Activated gamma-delta T cell treated with anti-CD3 and anti-CD28 coated beads, Interleukin-2, amount 50 U/mL, for 16 hours (primary cell): ENCODE measurements around the gene GINS1.

Experiments
- DNase-seq: peaks from one replicate; pipeline ENCODE4 v3.0.0-alpha.2; 2020; ENCODE audit warnings: low read depth

GINS1 gene

GRCh38 chr20:25477014-25477882, 69.8 kb downstream of the GINS1 start:
- no peak for DNase-seq

DNA sequence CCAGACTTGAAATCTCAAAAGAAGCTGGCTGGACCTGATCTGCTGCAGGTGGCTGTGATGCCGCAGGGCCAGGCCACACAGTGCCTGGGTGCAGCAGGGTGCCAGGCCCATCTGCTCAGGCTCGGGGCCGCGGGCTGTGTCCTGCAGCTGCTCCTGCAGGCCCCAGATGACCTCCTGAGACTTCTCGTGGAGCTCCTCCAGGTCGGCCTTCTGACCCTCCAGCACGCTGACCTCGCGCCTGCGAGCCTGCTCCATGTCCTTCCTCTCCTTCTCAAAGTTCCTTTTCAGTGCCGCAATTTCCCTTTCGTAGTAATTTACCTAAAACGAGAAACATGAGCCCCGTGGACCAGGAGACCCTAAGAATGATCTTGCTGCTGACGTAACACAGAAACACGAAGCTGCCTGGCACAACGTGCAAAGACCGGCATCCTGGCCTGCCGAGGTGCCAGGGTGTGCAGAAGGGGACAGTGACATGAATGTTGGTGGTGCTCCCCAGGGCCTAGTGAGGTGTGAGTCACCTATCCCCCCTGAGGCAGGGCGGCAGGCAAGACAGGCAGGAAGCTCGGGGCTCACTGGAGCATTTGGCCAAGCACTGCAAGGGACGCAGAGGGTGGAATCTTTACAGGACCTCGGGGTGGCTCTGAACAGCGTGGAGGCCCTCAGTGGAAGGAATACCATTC, 71.6 kb downstream of the GINS1 start:
- DNase-seq, result no peak

DNA sequence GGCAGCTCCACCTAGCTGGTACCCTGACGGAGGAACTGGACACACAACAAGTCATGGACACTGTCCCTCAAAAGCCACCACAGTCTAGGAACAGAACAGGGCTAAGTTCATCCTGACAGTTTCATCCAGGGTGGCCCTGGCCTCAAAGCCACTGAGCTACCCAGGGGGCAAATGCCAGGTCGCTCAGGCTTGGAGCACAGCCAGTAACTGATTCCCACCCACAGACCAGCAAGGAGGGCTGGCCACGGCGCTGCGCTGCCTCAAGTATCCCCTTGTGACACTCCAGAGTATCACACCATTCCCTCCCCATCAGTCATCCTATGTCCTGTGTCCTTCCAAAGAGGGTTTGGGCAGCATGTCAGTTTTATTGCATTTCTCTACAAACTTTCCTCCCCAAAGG, 72.2 kb downstream of the GINS1 start:
- DNase-seq, result no peak

GRCh38 chr20:25480156-25480555, 72.7 kb downstream of the GINS1 start:
- DNase-seq, result no peak

DNA sequence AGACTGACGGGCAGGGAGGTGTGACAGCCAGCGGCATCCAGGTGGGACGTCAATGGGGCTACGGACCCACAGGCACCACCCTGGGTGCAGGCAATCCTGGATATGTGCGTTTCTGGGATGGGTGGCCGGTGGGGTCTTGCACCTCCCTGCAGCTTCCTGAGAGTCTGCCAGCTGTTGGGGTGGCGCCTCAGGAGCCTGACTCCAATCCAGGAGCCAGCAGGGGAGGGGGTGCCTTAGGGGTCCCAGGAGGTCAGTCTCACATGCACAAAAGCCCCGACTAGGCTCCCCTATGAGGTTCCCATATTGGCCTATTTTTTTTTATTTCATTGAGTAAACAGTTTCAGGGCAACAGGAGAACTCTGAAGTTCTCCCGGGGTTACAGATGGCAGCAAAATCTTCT, 73.3 kb downstream of the GINS1 start:
- DNase-seq, result no peak

DNA sequence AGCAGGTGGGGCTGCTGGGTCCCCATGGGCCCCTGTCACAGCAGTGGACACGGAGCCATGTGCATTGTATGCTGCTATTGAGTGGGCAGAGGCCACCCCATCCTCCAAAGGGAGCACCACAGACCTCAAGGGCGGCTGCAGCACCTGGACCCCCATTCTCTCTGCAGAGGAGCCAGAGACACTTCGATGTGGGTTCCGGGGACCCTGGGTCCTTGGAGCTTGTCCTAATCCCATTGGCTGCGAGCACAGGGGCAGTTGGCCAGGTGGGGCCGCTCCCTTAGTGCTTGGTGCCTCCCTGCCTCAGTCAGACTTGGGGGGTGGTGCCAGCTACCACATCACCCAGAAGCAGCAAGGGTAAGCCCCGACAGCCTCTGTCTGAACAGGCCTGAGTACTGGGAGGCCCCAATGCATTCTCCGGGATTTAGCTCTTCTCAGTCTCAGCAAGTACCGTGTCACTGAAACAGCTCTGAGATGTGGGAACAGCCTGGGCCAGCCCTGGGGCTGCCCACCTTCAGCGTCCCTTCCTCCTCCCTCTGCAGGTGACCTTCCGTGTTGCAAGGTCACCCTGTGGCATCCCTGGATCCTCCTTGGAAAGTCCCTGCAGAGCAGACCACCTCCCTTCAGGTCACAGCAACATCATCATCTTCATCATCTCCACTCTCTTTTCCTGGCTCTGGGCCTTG, 73.9 kb downstream of the GINS1 start:
- DNase-seq, result no peak

- DNase-seq, result no peak
Measured at GRCh38 chr20:25481918-25482253, 74.4 kb downstream of the GINS1 start.

DNA sequence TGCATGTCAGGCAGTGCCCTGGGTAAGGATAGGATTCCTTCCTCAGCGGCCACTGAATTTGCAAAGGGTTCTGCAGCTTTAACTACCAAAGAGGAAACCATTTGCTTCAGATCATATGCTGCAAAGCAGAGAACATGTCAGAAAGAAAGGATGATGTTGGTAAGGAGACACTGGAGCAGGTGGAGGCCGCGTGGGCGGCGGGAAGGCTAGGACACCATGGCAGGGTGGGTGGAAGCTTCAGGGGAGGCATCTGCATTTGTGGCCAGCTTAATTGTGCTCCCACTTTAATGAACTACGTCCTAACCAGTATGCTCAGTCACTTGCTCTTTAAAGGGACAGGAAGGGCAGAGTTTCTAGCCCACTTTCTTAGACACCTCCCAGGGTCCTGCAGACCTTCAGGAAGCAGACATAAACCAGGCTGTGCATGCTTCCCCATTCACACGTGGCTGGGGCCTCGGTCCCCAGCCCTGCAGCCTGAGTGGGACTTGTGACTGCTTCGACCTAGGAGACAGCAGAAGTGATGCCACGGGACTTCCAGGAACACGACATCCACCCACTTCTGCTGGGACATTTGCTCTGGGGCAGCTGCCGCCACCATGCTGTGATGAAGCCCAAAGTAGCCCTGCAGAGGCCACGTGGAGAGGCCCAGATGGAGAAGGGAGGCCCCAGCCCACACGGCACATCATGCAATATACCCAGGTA, 76.1 kb downstream of the GINS1 start:
- DNase-seq, result no peak

DNA sequence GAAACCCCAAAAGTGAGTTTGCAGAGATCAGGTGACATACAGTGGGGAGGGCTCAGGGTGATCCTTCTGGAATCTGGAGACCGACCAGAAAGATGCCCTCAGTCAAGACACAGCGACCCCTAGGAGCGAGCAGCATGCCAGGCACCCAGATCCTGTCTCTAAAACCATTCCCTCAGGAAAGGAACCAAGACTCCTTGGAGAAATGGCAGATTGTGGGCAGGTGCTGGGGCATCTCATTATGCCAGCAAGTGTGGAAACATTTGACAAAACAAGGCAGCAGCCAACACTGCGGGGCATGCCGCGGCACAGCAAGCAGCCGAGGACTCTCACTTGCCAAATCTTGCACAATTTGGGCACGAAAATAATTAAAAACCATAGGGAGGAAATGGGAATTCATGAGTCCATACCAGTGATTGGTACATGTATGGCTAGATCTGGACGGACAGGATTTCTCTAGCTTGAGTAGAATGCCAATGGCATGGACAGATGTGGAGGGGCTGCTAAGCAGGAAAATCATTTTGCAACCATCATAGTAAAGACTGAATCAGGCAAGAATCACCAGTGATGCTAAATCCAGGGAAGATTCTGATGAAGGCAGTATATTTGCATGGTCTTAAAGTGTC, 76.9 kb downstream of the GINS1 start:
- no peak for DNase-seq

- no peak for DNase-seq
Measured at GRCh38 chr20:25484911-25485511, 77.5 kb downstream of the GINS1 start.

GRCh38 chr20:25485872-25486271, 78.4 kb downstream of the GINS1 start:
- no peak for DNase-seq

DNA sequence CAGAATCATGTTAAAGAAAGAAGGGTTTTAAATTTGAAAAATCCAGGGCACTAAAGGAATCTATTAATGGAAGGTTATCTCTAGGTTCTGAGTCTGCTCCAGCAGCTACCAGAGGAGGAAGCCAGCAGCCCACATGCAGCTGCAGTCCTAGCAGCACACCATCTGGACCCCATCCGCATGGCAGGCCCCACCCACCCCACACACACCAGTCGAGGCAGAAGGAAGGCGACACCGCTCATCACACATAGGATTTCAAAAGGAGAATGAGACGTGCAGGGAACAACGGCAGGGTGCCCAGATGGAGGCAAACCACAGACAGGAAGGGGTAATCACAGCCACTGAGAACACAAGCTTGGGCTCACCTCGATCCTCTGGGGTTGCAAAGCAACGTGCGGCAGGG, 78.9 kb downstream of the GINS1 start:
- no peak for DNase-seq

- no peak for DNase-seq
Measured at GRCh38 chr20:25487306-25487705, 79.8 kb downstream of the GINS1 start.

DNA sequence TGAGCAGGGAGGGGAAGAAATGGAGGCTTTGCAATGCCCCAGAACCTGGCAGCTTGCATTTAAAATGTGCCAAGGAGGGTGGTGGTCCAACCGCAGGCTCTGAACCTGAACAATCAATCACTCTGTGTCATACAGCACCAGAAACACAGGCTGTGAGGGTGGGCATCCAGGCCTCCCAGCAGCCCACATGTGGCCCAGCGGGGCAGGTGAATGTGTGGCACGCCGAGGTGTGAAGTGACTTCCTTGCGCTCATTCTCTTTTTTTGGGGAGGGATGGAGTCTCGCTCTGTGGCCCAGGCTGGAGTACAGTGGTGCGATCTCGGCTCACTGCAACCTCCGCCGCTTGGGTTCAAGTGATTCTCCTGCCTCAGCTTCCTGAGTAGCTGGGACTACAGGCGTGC, 80.5 kb downstream of the GINS1 start:
- DNase-seq, result no peak

GRCh38 chr20:25489221-25489871, 81.9 kb downstream of the GINS1 start:
- no peak for DNase-seq

- DNase-seq, result no peak
Measured at GRCh38 chr20:25490656-25491445, 83.4 kb downstream of the GINS1 start.

GRCh38 chr20:25491446-25492038, 84.1 kb downstream of the GINS1 start:
- no peak for DNase-seq

- no peak for DNase-seq
Measured at GRCh38 chr20:25493137-25493536, 85.7 kb downstream of the GINS1 start.

GRCh38 chr20:25493748-25494505, 86.5 kb downstream of the GINS1 start:
- DNase-seq, result no peak
